PC-9 (cell line): ENCODE measurements around the gene OAS2. TPM values are rescaled to one million over a fixed set of nuclear protein-coding genes. Genes with fewer than 3 reads are reported as not detected.

Source experiments
- BruUV-seq: library from RNA; stranded (reverse); fragments of 400-500 nt; replicated peaks from 2 replicates; lab custom pipeline; 2021; lab: Mats Ljungman, UMichigan
- CTCF ChIA-PET: fragments of 300-600 bp; sonication (Branson Sonifier 250); formaldehyde crosslinking; loops from one replicate; lab custom pipeline; 2022; ENCODE audit warnings: antibody characterized with exemption; lab: Charles Lee
- POLR2A ChIA-PET: fragments of 300-600 bp; sonication (Branson Sonifier 250); formaldehyde crosslinking; loops from one replicate; lab custom pipeline; 2022; ENCODE audit warnings: antibody characterized with exemption; ENCODE audit not compliant: unreplicated experiment; lab: Charles Lee
- DNase-seq, 2 experiments: peaks; one replicate each; pipeline versions ENCODE4 v3.0.0 to v3.0.0-alpha.2; 2015 to 2022; ENCODE audit warnings: mixed read lengths in 1 of 2
- H2AFZ ChIP-seq: fragments of 200-600 bp; sonication (generic); 2 replicates; pipeline ENCODE4 v1.8.1; 2017; ENCODE audit warnings: antibody characterized with exemption
- H3F3A ChIP-seq: fragments of 200-600 bp; sonication (generic); 2 replicates; pipeline ENCODE4 v1.8.1; 2017; ENCODE audit warnings: antibody characterized with exemption, mild to moderate bottlenecking, low read depth; ENCODE audit not compliant: insufficient read depth
- H3K27ac ChIP-seq: fragments of 200-600 bp; sonication (generic); 2 replicates; pipeline ENCODE4 v1.6.1; 2016; ENCODE audit warnings: mixed run types
- H3K27me3 ChIP-seq: fragments of 200-600 bp; sonication (generic); 2 replicates; pipeline ENCODE4 v1.6.1; 2016; ENCODE audit warnings: low read depth, mixed run types; ENCODE audit not compliant: insufficient read depth
- H3K36me3 ChIP-seq: fragments of 200-600 bp; sonication (generic); 2 replicates; pipeline ENCODE4 v1.6.1; 2016; ENCODE audit warnings: low read depth, mixed run types
- H3K4me1 ChIP-seq: fragments of 200-600 bp; sonication (generic); replicated peaks from 2 replicates; pipeline ENCODE4 v1.6.1; 2016; ENCODE audit warnings: mixed run types; ENCODE audit not compliant: insufficient read depth
- H3K4me2 ChIP-seq: fragments of 200-600 bp; sonication (generic); 2 replicates; pipeline ENCODE4 v1.6.1; 2017; ENCODE audit warnings: mixed run types
- H3K4me3 ChIP-seq: fragments of 200-600 bp; sonication (generic); 2 replicates; pipeline ENCODE4 v1.6.1; 2016; ENCODE audit warnings: mixed run types
- H3K79me2 ChIP-seq: fragments of 200-600 bp; sonication (generic); 2 replicates; pipeline ENCODE4 v1.6.1; 2017; ENCODE audit warnings: low read depth, mixed run types
- H3K9me2 ChIP-seq: fragments of 200-600 bp; sonication (generic); 2 replicates; pipeline ENCODE4 v1.8.1; 2017; ENCODE audit warnings: mild to moderate bottlenecking; ENCODE audit not compliant: insufficient read depth
- H3K9me3 ChIP-seq: fragments of 200-600 bp; sonication (generic); 2 replicates; pipeline ENCODE4 v1.8.1; 2016; ENCODE audit warnings: low read depth; ENCODE audit not compliant: insufficient read depth
- H4K20me1 ChIP-seq: fragments of 200-600 bp; sonication (generic); 2 replicates; pipeline ENCODE4 v1.8.1; 2017; ENCODE audit not compliant: insufficient read depth
- EZH2 ChIP-seq: fragments of 200-600 bp; sonication (generic); IDR thresholded peaks from 2 replicates; pipeline ENCODE4 v1.8.0; 2017; ENCODE audit warnings: antibody characterized with exemption, low read depth
- intact Hi-C: fragments of 100-400 bp; cut with micrococcal nuclease; formaldehyde crosslinking; loops from one replicate; pipeline ENCODE4 v1.10.0; 2022; ENCODE audit not compliant: unreplicated experiment
- total RNA-seq: library from RNA; stranded (reverse); gene quantifications from 2 replicates; pipeline ENCODE4 v1.2.3, GENCODE V29; 2021
- TF ChIP-seq, protein P1 (sequence below): fragments of 200-600 bp; sonication (generic); conservative IDR thresholded peaks from 2 replicates; pipeline ENCODE4 v1.6.1; 2017; ENCODE audit warnings: mixed run types, antibody characterized with exemption, mild to moderate bottlenecking, moderate library complexity

The OAS2 gene
- total RNA-seq, 1 experiment from 2014 or later = 0.98 TPM

DNA sequence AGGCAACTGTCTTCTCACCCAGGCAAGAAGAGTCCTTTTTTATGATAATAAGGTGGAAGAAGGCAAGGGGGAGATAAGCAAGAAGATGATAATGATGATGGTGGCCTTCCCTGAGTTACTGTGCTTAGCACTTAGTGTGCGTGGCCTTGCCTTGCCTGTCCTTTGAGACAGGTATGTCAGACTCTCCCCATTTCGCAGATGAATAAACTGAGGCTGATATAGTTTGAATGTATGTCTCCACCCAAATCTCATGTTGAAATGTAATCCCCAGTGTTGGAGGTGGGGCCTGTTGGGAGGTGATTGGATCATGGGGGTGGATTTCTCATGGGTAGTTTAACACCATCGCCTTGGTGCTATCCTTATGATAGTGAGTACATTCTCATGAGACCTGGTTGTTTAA is 48.6 kb upstream of the OAS2 start:
- ChIA-PET POLR2A (no interaction called here), CTCF (no interaction called here)
- Histone ChIP-seq H4K20me1 (no peaks in the 10 kb centered on the region), H3K27me3 (no peaks in the 10 kb centered on the region), H3K9me3 (peaks cover 4% of the 10 kb centered on the region; the same call in 1 of the 2 replicates), H3K36me3 (no peaks in the 10 kb centered on the region), H3K4me3 (no peak overlapping the region), H3K79me2 (no peaks in the 10 kb centered on the region), H3K27ac (no peak overlapping the region), H3F3A (no peaks in the 10 kb centered on the region), H2AFZ (no peak overlapping the region), H3K9me2 (no peaks in the 10 kb centered on the region), H3K4me2 (no peak overlapping the region), H3K4me1 (no peaks in the 10 kb centered on the region)
- no peak for DNase-seq
- intact Hi-C loops = no loop called here
- TF ChIP-seq EZH2 = no peak
- TF ChIP-seq, protein P1, sequence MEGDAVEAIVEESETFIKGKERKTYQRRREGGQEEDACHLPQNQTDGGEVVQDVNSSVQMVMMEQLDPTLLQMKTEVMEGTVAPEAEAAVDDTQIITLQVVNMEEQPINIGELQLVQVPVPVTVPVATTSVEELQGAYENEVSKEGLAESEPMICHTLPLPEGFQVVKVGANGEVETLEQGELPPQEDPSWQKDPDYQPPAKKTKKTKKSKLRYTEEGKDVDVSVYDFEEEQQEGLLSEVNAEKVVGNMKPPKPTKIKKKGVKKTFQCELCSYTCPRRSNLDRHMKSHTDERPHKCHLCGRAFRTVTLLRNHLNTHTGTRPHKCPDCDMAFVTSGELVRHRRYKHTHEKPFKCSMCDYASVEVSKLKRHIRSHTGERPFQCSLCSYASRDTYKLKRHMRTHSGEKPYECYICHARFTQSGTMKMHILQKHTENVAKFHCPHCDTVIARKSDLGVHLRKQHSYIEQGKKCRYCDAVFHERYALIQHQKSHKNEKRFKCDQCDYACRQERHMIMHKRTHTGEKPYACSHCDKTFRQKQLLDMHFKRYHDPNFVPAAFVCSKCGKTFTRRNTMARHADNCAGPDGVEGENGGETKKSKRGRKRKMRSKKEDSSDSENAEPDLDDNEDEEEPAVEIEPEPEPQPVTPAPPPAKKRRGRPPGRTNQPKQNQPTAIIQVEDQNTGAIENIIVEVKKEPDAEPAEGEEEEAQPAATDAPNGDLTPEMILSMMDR = no peak
- BruUV-seq = no TSS peak

DNA sequence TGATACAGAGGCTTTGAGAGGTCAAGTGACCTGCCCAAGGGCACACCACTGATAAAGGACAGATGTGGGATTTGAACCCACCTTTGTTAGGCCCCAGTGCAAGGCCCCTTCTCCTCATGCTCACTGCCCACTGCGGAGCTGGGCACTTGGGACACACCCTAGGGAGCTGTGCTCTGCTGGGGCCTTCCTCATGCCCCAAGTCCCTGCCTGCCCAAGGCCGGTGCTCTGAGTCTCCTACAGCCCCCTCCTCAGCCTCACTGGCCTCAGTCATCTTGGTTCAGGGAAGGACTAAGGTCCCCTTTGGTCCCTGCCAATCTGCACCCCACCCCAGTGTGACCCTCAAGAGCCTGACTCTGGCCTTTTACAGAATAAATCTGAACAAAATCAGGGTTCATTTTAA is 48.0 kb upstream of the OAS2 start:
- no peak for DNase-seq
- no peaks in the 10 kb centered on the region for H3K27me3 ChIP-seq
- no peak overlapping the region for H3K4me2 ChIP-seq
- no peak overlapping the region for H3K4me3 ChIP-seq
- H3K36me3 ChIP-seq = no peaks in the 10 kb centered on the region
- peaks cover 4% of the 10 kb centered on the region; the same call in 1 of the 2 replicates for H3K9me3 ChIP-seq
- TF ChIP-seq, protein P1 = no peak
- no peak for TF ChIP-seq EZH2
- intact Hi-C loops = no loop called here
- H3K4me1 ChIP-seq = no peaks in the 10 kb centered on the region
- no peak overlapping the region for H3K27ac ChIP-seq
- no peaks in the 10 kb centered on the region for H3K9me2 ChIP-seq
- no peaks in the 10 kb centered on the region for H3F3A ChIP-seq
- H3K79me2 ChIP-seq = no peaks in the 10 kb centered on the region
- no peak overlapping the region for H2AFZ ChIP-seq
- H4K20me1 ChIP-seq = no peaks in the 10 kb centered on the region
- ChIA-PET POLR2A (no interaction called here), CTCF (no interaction called here)
- BruUV-seq = no TSS peak

DNA sequence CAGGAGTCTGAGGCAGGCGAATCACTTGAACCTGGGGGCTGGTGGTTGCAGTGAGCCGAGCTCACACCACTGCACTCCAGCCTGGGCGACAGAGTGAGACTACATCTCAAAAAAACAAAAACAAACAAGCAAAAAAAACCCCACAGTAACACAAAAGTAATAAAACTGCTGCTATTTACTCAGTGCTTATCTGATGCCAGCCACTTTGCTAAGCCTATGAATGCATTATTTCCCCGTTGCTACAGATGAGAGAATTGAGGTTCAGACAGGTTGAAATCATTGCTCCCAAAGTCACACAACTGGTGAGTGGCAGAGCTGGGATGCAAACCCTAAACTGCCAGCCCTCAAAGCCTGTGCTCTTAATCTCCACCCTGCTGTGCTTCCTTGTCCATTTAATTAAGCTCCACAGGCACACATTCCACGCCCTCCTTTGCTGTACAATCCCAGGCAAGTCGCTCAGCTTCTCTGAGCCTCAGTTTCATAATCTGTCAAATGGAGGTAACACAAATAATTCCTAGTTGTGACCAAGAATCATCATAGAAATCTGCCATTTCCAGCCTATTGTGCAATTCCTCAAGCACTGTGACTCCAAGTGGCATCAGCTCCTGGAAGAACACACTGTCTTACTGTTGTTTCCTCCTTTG is 45.7 kb upstream of the OAS2 start:
- no peak for DNase-seq
- Histone ChIP-seq H3K4me2 (no peak overlapping the region), H3K4me3 (no peak overlapping the region), H3K9me3 (no peaks in the 10 kb centered on the region), H3K27ac (no peak overlapping the region), H3F3A (peaks cover 13% of the 10 kb centered on the region; the same call in 1 of the 2 replicates), H3K79me2 (no peaks in the 10 kb centered on the region), H3K27me3 (no peaks in the 10 kb centered on the region), H2AFZ (no peak overlapping the region), H3K36me3 (no peaks in the 10 kb centered on the region), H3K9me2 (no peaks in the 10 kb centered on the region), H4K20me1 (no peaks in the 10 kb centered on the region), H3K4me1 (peaks cover 15% of the 10 kb centered on the region)
- intact Hi-C loops = no loop called here
- ChIA-PET POLR2A (no interaction called here), CTCF (no interaction called here)
- BruUV-seq = no TSS peak
- TF ChIP-seq, protein P1 = no peak
- no peak for TF ChIP-seq EZH2
